Stimulated activated CD8-positive, alpha-beta memory T cell treated with anti-CD3 and anti-CD28 coated beads, Interleukin-12 subunit alpha, Interleukin-12 subunit beta, amount 100 ng/mL, for 4 hours (primary cell): ENCODE results near the gene INSYN2A.

Experiments
- DNase-seq: peaks from one replicate; pipeline ENCODE4 v3.0.0-alpha.2; 2020; ENCODE audit warnings: low read depth

INSYN2A gene

GRCh38 chr10:127154831-127155620, 41.4 kb downstream of the INSYN2A start:
- no peak for DNase-seq

GRCh38 chr10:127153181-127153580, 43.2 kb downstream of the INSYN2A start:
- DNase-seq = no peak

GRCh38 chr10:127151981-127152699, 44.3 kb downstream of the INSYN2A start:
- DNase-seq = no peak

GRCh38 chr10:127151541-127151940, 44.9 kb downstream of the INSYN2A start:
- no peak for DNase-seq

GRCh38 chr10:127150136-127150535, 46.3 kb downstream of the INSYN2A start:
- no peak for DNase-seq

GRCh38 chr10:127149501-127150081, 46.8 kb downstream of the INSYN2A start:
- DNase-seq = no peak

- DNase-seq = no peak
Observed at GRCh38 chr10:127148933-127149220, 47.5 kb downstream of the INSYN2A start.

GRCh38 chr10:127148066-127148932, 48.1 kb downstream of the INSYN2A start:
- DNase-seq = no peak

GRCh38 chr10:127146661-127147060, 49.7 kb downstream of the INSYN2A start:
- DNase-seq = no peak
